RWPE2 (cell line): ENCODE data around the gene KIAA0513.

Source experiments
- ATAC-seq: fragments of 200-7000 bp; cut with Tn5 transposase; 3 replicates; pipeline ENCODE4 v1.9.1; 2021; ENCODE audit warnings: low read depth
- DNase-seq: peaks from one replicate; pipeline ENCODE4 v3.0.0-alpha.2; 2020; ENCODE audit warnings: low spot score
- H3K27ac ChIP-seq: fragments of 450-650 bp; 2 replicates; pipeline ENCODE4 v1.5.1; 2017; ENCODE audit warnings: mild to moderate bottlenecking; ENCODE audit not compliant: poor library complexity, severe bottlenecking
- H3K27me3 ChIP-seq: fragments of 250-450 bp; sonication (Bioruptor Pico); 2 replicates; pipeline ENCODE4 v1.5.1; 2021; ENCODE audit warnings: mild to moderate bottlenecking, moderate library complexity; ENCODE audit not compliant: insufficient read depth, poor library complexity, severe bottlenecking
- H3K36me3 ChIP-seq: fragments of 250-450 bp; sonication (Bioruptor Pico); 2 replicates; pipeline ENCODE4 v1.5.1; 2020; ENCODE audit warnings: low read depth, mild to moderate bottlenecking, moderate library complexity
- H3K4me1 ChIP-seq: fragments of 250-450 bp; sonication (Bioruptor Pico); 2 replicates; pipeline ENCODE4 v1.5.1; 2021; ENCODE audit warnings: mild to moderate bottlenecking, moderate library complexity; ENCODE audit not compliant: insufficient read depth, poor library complexity, severe bottlenecking
- H3K4me3 ChIP-seq: fragments of 250-450 bp; sonication (Bioruptor Pico); 2 replicates; pipeline ENCODE4 v1.5.1; 2021; ENCODE audit warnings: mild to moderate bottlenecking, moderate library complexity; ENCODE audit not compliant: severe bottlenecking
- H3K9me3 ChIP-seq: fragments of 250-450 bp; sonication (Bioruptor Pico); 2 replicates; pipeline ENCODE4 v1.5.1; 2021; ENCODE audit warnings: mild to moderate bottlenecking, moderate library complexity; ENCODE audit not compliant: severe bottlenecking
- TF ChIP-seq, protein P1 (sequence below): fragments of 450-650 bp; IDR thresholded peaks from one replicate; pipeline ENCODE4 v1.5.1; 2017; ENCODE audit warnings: mild to moderate bottlenecking, moderate library complexity; ENCODE audit not compliant: poor library complexity, severe bottlenecking

The KIAA0513 gene

DNA sequence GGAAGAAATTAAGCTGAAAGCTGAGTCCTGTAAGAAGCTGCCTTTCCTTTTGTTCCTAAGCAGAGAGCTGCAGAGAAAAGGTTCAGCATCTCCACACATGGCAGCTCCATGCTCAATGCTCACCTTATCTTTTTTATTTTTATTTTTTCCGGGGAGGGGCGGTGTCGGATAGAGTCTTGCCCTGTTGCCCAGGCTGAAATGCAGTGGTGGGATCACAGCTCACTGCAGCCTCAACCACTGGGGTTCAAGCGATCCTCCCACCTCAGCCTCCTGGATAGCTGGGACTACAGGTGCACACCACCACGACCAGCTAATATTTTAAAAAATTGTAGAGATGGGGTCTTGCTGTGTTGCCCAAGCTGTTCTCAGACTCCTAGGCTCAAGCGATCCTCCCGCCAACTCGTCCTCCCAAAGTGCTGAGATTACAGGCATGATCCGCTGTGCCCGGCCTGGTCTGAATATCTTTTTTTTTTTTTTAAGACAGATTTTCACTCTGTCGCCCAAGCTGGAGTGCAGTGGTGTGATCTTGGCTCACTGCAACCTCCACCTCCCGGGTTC lies 112.9 kb downstream of the KIAA0513 start:
- Histone ChIP-seq H3K27me3 (no peaks in the 10 kb centered on the region), H3K4me1 (no peaks in the 10 kb centered on the region), H3K4me3 (no peak overlapping the region), H3K36me3 (no peaks in the 10 kb centered on the region), H3K9me3 (no peaks in the 10 kb centered on the region), H3K27ac (no peak overlapping the region)
- DNase-seq (no peak), ATAC-seq (no peak)
- TF ChIP-seq, protein P1, sequence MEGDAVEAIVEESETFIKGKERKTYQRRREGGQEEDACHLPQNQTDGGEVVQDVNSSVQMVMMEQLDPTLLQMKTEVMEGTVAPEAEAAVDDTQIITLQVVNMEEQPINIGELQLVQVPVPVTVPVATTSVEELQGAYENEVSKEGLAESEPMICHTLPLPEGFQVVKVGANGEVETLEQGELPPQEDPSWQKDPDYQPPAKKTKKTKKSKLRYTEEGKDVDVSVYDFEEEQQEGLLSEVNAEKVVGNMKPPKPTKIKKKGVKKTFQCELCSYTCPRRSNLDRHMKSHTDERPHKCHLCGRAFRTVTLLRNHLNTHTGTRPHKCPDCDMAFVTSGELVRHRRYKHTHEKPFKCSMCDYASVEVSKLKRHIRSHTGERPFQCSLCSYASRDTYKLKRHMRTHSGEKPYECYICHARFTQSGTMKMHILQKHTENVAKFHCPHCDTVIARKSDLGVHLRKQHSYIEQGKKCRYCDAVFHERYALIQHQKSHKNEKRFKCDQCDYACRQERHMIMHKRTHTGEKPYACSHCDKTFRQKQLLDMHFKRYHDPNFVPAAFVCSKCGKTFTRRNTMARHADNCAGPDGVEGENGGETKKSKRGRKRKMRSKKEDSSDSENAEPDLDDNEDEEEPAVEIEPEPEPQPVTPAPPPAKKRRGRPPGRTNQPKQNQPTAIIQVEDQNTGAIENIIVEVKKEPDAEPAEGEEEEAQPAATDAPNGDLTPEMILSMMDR, result no peak

DNA sequence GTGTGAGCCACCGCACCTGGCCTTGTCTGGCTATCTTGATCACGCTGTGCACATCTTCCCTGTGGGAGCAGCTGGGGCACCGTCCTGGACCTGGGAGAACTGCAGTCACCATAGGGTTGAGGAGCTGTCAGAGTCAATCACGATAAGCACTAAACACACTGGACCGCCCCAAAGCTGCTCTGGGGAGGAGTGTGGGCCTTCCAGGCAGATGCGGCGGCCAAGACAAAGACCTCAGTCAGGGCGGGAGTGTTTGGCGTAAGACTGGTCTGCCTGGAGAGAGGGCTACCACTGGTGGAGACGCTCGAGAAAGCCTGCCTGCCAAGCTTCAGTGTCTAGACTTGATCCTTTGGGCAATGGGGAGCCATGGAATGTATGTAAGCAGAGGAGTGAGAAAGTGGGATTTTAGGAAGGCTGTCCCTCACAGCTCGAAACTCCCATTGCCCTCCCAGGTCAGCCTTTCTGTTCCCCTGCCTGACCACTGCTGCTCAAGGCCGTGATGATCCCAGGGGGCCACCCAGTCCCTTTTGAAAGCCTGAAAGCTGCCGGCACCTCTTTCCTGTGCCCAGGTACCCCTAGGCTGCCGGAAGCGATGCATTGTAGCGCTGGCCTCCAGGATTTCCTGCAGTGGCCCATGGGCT lies 114.0 kb downstream of the KIAA0513 start:
- Histone ChIP-seq H3K4me3 (no peak overlapping the region), H3K9me3 (no peaks in the 10 kb centered on the region), H3K4me1 (no peaks in the 10 kb centered on the region), H3K36me3 (no peaks in the 10 kb centered on the region), H3K27ac (no peak overlapping the region), H3K27me3 (no peaks in the 10 kb centered on the region)
- DNase-seq, result no peak
- TF ChIP-seq, protein P1, result no peak
- no peak for ATAC-seq

DNA sequence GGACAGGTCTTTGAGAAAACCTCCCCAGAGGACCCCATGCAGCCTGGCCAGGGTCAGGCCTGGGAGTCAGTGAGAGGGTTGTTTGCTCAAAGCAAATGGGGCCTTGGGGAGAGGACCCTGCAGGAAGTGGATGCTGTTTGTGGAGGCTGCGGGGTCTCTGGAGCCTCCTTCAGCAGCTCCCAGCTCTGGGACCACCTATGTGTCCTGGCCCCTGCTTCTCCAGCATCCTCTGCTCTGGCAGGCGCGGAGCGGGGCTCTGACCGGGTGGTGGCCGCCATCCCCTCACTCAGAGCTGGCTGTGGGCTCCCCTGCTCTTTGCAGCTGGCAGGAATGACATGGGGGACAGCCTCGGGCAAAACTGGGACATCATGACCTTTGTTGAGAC lies 114.5 kb downstream of the KIAA0513 start:
- Histone ChIP-seq H3K27ac (no peak overlapping the region), H3K27me3 (no peaks in the 10 kb centered on the region), H3K4me1 (no peaks in the 10 kb centered on the region), H3K4me3 (no peak overlapping the region), H3K36me3 (no peaks in the 10 kb centered on the region), H3K9me3 (no peaks in the 10 kb centered on the region)
- TF ChIP-seq, protein P1, result no peak
- no peak for ATAC-seq
- no peak for DNase-seq

DNA sequence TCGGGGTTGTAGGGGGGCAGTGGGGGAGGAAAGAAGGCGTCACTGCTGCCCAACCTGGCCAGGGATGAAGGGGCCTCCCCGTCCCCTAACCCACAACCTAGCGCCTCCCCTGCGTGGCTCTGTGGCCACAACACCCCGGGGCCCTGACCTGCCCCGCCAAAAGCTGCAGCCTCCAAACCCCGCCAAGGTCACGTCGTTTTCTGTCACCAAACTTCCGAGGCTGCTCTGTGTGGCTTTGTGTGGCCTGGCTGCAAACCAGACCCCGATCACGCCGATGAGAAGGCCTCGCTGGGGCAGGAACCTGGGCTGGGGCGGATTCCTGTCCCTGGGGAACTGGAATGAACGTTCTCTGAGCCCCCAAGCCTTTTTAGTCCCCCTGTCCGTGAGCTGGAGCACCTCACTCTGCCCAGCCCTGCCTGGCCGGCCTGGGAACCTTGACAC lies 115.2 kb downstream of the KIAA0513 start:
- no peaks in the 10 kb centered on the region for H3K9me3 ChIP-seq
- no peak overlapping the region for H3K4me3 ChIP-seq
- H3K4me1 ChIP-seq, result no peaks in the 10 kb centered on the region
- ATAC-seq, result no peak
- no peaks in the 10 kb centered on the region for H3K36me3 ChIP-seq
- H3K27ac ChIP-seq, result no peak overlapping the region
- no peaks in the 10 kb centered on the region for H3K27me3 ChIP-seq
- TF ChIP-seq, protein P1, result no peak
- DNase-seq, result no peak
